Measurements from ENCODE around the gene EPS8. TPM values are rescaled to one million over a fixed set of nuclear protein-coding genes. Genes with fewer than 3 reads are reported as not detected.
A peak's percentile ranks its signal among the peaks of the same experiment; 100 is the strongest.

The EPS8 gene
- total RNA-seq: 1 to 10 TPM; 1.4 to 2.1 TPM

DNA sequence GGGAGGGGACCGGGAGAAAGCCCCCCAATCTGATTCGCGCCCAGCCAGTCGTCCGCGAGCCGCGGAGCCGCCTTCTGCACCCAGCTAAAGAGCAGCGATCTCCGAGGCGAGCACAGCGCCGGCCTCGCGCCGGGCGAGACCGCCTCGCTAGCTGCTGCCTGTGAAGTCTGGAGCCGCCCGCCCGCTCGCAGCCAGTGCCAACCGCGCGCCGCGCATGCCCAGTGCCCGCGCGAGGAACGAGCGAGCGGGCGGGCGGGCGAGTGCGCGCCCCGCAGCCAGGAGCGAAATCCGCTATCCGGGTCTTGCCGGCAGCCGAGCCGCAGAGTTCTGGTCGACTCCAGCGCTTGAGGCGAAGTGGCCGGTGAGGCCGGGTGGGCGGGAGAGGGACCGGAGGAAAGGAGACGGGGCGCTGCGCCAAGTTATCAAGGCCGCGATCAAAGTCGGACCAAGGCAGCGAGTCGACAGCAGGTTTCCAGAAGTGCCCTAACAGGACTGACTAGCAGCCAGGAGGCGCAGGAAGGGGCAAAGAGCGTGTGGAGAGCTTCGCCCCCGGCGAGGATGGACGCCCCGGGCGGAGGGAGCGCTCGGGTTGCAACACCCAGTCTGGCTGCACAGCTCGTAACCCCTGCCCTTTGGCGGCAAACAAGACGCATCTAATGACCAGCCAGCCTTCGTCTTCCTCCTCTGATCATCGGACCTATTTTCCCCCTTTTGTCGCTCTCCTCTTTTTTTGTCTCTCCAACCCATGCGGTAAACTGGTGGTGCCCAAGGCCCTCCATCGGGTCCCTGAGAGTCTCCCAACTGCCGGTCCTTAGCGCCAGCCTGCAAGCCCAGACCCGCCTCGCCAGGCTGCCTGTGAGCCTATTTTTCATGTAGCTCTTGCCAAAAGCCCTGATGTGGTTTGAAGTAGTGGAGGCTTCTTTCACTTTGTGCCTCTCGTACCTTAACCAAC is at the start of gene EPS8:
Gene EPS8 (minus strand): TSS at position 169 of the 952 bp plus-strand sequence. CDS start 106,437 bp downstream, outside the sequence.
- Mint-ChIP-seq H3K9me3 (ENCODE audit: low read depth) (no peaks in the 10 kb centered on the region), H3K36me3 (no peaks in the 10 kb centered on the region), H3K27ac (no peak within 1 kb of the TSS), H3K4me3 (peak within 1 kb of the TSS; percentile 75), H3K27me3 (peaks cover 77% of the 10 kb centered on the region), H3K4me1 (peaks cover 17% of the 10 kb centered on the region)
- CTCF ChIA-PET: interaction anchor here (1.0 to 2.3 kb wide), 10 partner anchors 11 to 257 kb away, joined by 3 to 9 read pairs (median 3); no protein-coding TSS in a partner anchor
- DNase-seq: peak; percentile 89
- peak; percentile 98 for ATAC-seq

GRCh38 chr12:15837141-15837790 is 48.1 kb upstream of the EPS8 start:
- Mint-ChIP-seq H3K4me1 (no peaks in the 10 kb centered on the region), H3K9me3 (ENCODE audit: low read depth) (no peaks in the 10 kb centered on the region), H3K27me3 (peaks cover 15% of the 10 kb centered on the region), H3K4me3 (no peak overlapping the region), H3K27ac (no peak overlapping the region), H3K36me3 (no peaks in the 10 kb centered on the region)
- no peak for DNase-seq
- no peak for ATAC-seq
- CTCF ChIA-PET: no interaction called here

DNA sequence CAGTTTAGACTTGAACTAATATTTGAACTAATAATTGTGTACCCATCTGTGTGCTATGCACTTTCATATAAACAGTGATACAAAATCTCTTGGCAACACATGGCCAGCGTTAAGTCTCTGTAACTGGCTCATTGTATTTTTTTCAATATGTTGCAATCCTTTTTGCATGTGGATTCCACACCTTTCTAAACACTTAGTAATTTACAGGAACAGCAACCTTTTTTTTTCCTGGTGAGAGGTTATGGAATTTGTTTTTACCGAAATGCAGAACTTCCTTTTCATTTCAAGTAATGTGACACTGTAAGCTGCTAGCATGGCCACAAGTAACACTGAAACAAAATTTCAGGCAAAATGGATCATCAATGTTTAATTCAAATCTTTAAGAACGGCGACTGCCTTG is 45.4 kb upstream of the EPS8 start:
- Mint-ChIP-seq H3K27me3 (peaks cover 17% of the 10 kb centered on the region), H3K9me3 (ENCODE audit: low read depth) (no peaks in the 10 kb centered on the region), H3K27ac (no peak overlapping the region), H3K4me1 (no peaks in the 10 kb centered on the region), H3K4me3 (no peak overlapping the region), H3K36me3 (no peaks in the 10 kb centered on the region)
- DNase-seq (no peak), ATAC-seq (no peak)
- CTCF ChIA-PET: no interaction called here

GRCh38 chr12:15831315-15831978 is 42.3 kb upstream of the EPS8 start:
- Mint-ChIP-seq H3K4me1 (no peaks in the 10 kb centered on the region), H3K9me3 (ENCODE audit: low read depth) (no peaks in the 10 kb centered on the region), H3K36me3 (no peaks in the 10 kb centered on the region), H3K27ac (no peak overlapping the region), H3K4me3 (no peak overlapping the region), H3K27me3 (peaks cover 11% of the 10 kb centered on the region)
- ATAC-seq (no peak), DNase-seq (no peak)
- CTCF ChIA-PET: interaction anchor here (1.6 kb wide), 1 partner anchor 241 kb away, joined by 4 read pairs; no protein-coding TSS in a partner anchor

DNA sequence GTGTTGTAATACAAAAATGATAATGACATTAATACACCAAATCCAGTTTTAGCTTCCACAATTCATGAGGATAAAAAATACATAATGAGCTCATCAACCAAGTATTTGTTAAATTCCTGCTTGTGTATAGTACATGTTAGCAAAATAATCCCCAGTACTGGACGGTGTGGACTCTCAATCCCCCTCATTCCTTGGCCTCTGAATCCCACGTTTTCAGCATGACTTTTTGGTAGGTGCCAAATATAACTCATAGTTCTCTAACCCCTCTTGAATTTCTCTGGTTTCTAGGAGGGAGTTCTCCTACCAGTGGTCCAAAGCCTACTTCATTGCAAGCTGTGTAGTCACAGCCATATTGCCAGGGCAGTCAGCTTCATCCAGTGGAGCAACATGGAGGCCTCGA is 41.4 kb upstream of the EPS8 start:
- no peak overlapping the region for H3K4me3 Mint-ChIP-seq
- H3K36me3 Mint-ChIP-seq: no peaks in the 10 kb centered on the region
- H3K27ac Mint-ChIP-seq: no peak overlapping the region
- H3K4me1 Mint-ChIP-seq: no peaks in the 10 kb centered on the region
- no peak for ATAC-seq
- H3K9me3 Mint-ChIP-seq (ENCODE audit: low read depth): no peaks in the 10 kb centered on the region
- H3K27me3 Mint-ChIP-seq: peaks cover 13% of the 10 kb centered on the region
- no peak for DNase-seq
- CTCF ChIA-PET: no interaction called here

DNA sequence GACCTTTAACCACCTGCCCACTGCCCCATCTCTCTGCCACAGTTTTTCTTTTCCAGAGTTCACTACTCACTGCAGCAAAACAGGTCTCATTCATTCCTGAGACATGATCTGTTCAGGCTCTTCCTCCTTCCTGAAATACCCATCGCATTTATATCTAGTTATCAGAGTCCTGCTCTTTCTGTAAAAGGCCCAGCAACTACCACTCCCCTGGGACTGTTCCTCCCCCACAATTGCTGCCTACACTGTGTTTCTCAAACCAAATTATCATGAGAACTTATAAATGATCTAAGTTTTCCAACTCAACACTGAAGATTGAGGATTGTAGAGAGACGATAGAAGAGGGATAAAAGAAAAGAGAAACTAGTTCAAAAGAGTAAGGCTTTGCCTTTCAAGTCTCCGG is 40.8 kb upstream of the EPS8 start:
- DNase-seq (no peak), ATAC-seq (no peak)
- Mint-ChIP-seq H3K36me3 (no peaks in the 10 kb centered on the region), H3K9me3 (ENCODE audit: low read depth) (no peaks in the 10 kb centered on the region), H3K4me3 (no peak overlapping the region), H3K4me1 (no peaks in the 10 kb centered on the region), H3K27me3 (peaks cover 15% of the 10 kb centered on the region), H3K27ac (no peak overlapping the region)
- CTCF ChIA-PET: no interaction called here

DNA sequence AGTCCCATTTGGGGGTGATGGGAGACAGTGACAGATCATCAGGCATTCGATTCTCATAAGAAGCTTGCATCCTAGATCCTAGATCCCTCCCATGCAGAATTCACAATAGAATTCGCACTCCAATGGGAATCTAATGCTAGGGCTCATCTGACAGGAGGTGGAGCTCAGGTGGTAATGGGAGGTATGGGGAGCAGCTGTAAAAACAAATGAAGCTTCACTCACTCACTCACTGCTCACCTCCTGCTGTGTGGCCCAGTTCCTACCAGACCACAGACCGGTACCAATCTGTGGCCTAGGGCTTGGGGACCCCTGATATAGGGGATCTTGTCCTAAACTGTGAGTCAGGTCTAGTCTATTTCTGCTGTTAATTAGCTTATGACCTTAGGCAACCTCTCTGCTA is 40.1 kb upstream of the EPS8 start:
- no peaks in the 10 kb centered on the region for H3K9me3 Mint-ChIP-seq (ENCODE audit: low read depth)
- H3K27ac Mint-ChIP-seq: no peak overlapping the region
- peaks cover 15% of the 10 kb centered on the region for H3K27me3 Mint-ChIP-seq
- ATAC-seq (no peak), DNase-seq (no peak)
- H3K4me3 Mint-ChIP-seq: no peak overlapping the region
- CTCF ChIA-PET: no interaction called here
- H3K4me1 Mint-ChIP-seq: no peaks in the 10 kb centered on the region
- no peaks in the 10 kb centered on the region for H3K36me3 Mint-ChIP-seq

- H3K27ac Mint-ChIP-seq: no peak overlapping the region
- no peaks in the 10 kb centered on the region for H3K9me3 Mint-ChIP-seq (ENCODE audit: low read depth)
- H3K27me3 Mint-ChIP-seq: peaks cover 15% of the 10 kb centered on the region
- DNase-seq: no peak
- no peaks in the 10 kb centered on the region for H3K4me1 Mint-ChIP-seq
- CTCF ChIA-PET: no interaction called here
- no peaks in the 10 kb centered on the region for H3K36me3 Mint-ChIP-seq
- H3K4me3 Mint-ChIP-seq: no peak overlapping the region
- no peak for ATAC-seq
Observed at GRCh38 chr12:15827136-15827535, 37.9 kb upstream of the EPS8 start.

GRCh38 chr12:15824516-15824915 is 35.3 kb upstream of the EPS8 start:
- peaks cover 8% of the 10 kb centered on the region for H3K27me3 Mint-ChIP-seq
- ATAC-seq: no peak
- no peak overlapping the region for H3K4me3 Mint-ChIP-seq

GRCh38 chr12:15823360-15824128 is 34.4 kb upstream of the EPS8 start:
- H3K36me3 Mint-ChIP-seq: no peaks in the 10 kb centered on the region
- H3K4me3 Mint-ChIP-seq: no peak overlapping the region
- CTCF ChIA-PET: no interaction called here
- H3K9me3 Mint-ChIP-seq (ENCODE audit: low read depth): no peaks in the 10 kb centered on the region
- ATAC-seq: no peak
- no peak overlapping the region for H3K27ac Mint-ChIP-seq
- H3K4me1 Mint-ChIP-seq: peaks cover 2% of the 10 kb centered on the region
- no peak for DNase-seq
- peaks cover 6% of the 10 kb centered on the region for H3K27me3 Mint-ChIP-seq

More at GRCh38 chr12:15824516-15824915, 35.3 kb upstream of the EPS8 start:
- Mint-ChIP-seq H3K27ac (no peak overlapping the region), H3K36me3 (no peaks in the 10 kb centered on the region), H3K4me1 (no peaks in the 10 kb centered on the region), H3K9me3 (ENCODE audit: low read depth) (no peaks in the 10 kb centered on the region)
- DNase-seq: no peak
- CTCF ChIA-PET: no interaction called here

DNA sequence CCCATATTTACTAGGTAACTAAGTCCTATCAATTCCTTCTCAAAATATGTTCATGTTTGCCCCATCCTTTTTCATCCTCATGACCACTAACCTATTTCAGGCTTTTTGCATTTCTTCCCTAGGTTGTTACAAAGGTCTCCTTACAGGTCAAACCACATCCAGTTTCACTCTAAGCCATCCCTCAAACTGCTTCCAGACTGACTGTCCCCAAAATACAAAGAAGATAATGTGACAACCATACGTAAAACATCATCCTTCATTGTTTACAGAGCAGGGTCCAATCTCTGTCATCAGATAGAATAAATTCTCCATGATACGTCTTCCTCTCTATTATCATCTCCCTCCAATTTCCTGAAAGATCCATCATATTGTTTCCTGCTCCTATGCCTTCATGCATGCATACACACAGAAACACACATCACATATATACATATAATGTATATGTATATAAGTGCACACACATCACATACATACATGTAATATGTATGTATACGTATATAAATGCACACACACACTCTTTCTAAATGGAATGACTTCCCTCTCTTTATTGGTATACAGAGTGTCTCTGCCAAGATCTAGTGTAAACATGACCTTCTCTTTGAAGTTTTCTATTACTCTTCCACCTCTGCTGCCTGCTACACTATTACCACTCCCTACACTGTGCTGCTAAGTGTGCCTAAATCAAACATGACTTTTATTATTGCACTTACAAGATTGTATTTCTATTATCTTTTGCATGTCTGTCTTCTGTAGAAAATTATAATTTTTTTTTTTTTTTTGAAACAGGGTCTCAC is 30.7 kb upstream of the EPS8 start:
- no peak overlapping the region for H3K4me3 Mint-ChIP-seq

GRCh38 chr12:15818418-15818817 is 29.2 kb upstream of the EPS8 start:
- Mint-ChIP-seq H3K9me3 (ENCODE audit: low read depth) (no peaks in the 10 kb centered on the region), H3K27me3 (no peaks in the 10 kb centered on the region), H3K27ac (no peak overlapping the region), H3K4me1 (peaks cover 2% of the 10 kb centered on the region), H3K36me3 (no peaks in the 10 kb centered on the region), H3K4me3 (no peak overlapping the region)
- DNase-seq (no peak), ATAC-seq (no peak)
- CTCF ChIA-PET: no interaction called here

More for the DNA sequence above, 30.7 kb upstream of the EPS8 start:
- H3K27ac Mint-ChIP-seq: no peak overlapping the region
- CTCF ChIA-PET: no interaction called here
- DNase-seq: no peak
- no peaks in the 10 kb centered on the region for H3K27me3 Mint-ChIP-seq
- no peaks in the 10 kb centered on the region for H3K9me3 Mint-ChIP-seq (ENCODE audit: low read depth)
- no peak for ATAC-seq
- no peaks in the 10 kb centered on the region for H3K36me3 Mint-ChIP-seq
- H3K4me1 Mint-ChIP-seq: peaks cover 2% of the 10 kb centered on the region

Data from activated CD8-positive, alpha-beta memory T cell treated with anti-CD3 and anti-CD28 coated beads, Interleukin-2, amount 10 ng/mL, durations not matched to agents 7 days and 5 days (primary cell).